Spleen (tissue), 7 donors: ENCODE measurements around the gene CYP2A13.

ENCODE experiments used
- POLR2A ChIP-seq, 3 donors: fragments of 450-650 bp; IDR thresholded peaks; one replicate each; pipeline ENCODE4 v1.5.1; 2017; ENCODE audit warnings: antibody characterized with exemption in 3 of 3, mild to moderate bottlenecking in 1 of 3
- TF ChIP-seq, protein P1 (sequence below), 11 experiments: fragments of 200-600 bp in 7 of 11; fragments of 450-650 bp in 4 of 11; sonication (generic) in 4 of 11; IDR thresholded peaks in 8 of 11; conservative IDR thresholded peaks in 3 of 11; 1 replicate in 7 of 11; 2 replicates in 4 of 11; pipeline versions ENCODE4 v1.4.0 to v1.8.0; 2016 to 2021; ENCODE audit warnings: antibody characterized with exemption in 11 of 11, inconsistent platforms in 4 of 11, mild to moderate bottlenecking in 1 of 11
- donor health status: DM: no; HTN: no; CAD: no; lungs with moderate emphysema.
- donor health status: DM: no; HTN: no; CAD: no.
- donor health status: DM: no; HTN: no; CAD: no.

DNA sequence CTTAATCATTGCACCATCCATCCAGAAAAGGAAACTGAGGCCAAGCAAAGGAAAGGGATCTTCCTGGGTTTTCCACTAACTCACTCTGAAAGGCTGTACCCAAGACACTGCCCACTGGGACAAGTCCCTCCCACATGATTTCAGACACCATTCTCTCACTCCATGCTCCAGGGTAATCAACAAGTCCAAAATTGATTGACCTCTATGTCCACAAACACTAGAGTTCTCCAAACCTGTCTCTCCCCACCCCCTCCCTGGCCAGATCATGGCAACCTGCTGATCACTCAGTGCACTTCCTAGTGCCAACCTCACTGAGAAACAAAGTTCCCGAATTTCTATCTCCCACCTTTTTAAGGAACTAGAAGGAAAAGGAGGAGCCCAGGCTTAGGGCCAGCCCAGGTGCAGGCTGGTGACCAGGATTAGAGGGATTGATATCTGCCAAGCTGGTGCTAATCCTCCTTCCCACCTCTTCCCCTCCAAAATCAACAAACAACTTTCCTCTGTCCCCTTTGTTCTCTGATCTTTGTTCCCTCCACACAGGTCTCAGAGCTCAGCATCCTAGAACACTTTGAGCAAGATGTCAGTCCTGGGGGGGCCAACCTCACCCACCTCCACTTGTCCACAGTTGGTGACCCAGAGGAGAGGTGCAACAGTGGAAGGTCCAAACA, 2.4 kb upstream of the CYP2A13 start:
- TF ChIP-seq POLR2A (IDR thresholded peaks at IDR 0.05): no peak
- TF ChIP-seq, protein P1, sequence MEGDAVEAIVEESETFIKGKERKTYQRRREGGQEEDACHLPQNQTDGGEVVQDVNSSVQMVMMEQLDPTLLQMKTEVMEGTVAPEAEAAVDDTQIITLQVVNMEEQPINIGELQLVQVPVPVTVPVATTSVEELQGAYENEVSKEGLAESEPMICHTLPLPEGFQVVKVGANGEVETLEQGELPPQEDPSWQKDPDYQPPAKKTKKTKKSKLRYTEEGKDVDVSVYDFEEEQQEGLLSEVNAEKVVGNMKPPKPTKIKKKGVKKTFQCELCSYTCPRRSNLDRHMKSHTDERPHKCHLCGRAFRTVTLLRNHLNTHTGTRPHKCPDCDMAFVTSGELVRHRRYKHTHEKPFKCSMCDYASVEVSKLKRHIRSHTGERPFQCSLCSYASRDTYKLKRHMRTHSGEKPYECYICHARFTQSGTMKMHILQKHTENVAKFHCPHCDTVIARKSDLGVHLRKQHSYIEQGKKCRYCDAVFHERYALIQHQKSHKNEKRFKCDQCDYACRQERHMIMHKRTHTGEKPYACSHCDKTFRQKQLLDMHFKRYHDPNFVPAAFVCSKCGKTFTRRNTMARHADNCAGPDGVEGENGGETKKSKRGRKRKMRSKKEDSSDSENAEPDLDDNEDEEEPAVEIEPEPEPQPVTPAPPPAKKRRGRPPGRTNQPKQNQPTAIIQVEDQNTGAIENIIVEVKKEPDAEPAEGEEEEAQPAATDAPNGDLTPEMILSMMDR (IDR thresholded peaks at IDR 0.05 in 8 of 11, conservative IDR thresholded peaks at IDR 0.05 in 3 of 11): no peak
